ENCODE measurements around the gene CCDC38. TPM values are rescaled to one million over a fixed set of nuclear protein-coding genes. Genes with fewer than 3 reads are reported as not detected.

The CCDC38 gene
- total RNA-seq, 3 donors from 2014 or later, result not detected

DNA sequence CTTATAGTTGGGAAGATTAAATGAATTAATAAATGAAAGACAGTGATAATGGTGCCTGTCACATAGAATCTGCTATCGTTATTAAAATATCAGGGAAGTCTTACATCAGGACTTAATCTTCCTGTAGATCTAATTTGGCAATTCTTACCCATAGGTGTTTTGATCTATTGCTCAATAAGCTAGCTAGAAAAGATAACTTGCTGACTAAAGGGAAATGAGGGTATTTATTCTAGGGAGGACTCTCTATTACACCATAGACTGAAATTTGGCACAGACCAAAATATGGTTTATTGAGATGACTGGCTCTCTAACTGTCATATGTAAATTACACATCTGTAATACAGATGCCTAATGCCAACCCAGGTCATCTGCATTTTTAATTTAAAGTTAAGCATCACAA, 42.3 kb upstream of the CCDC38 start:
- Histone ChIP-seq H3K9me3 (no peaks in the 10 kb centered on the region), H3K36me3 (ENCODE audit: low read depth) (no peaks in the 10 kb centered on the region), H3K4me3 (no peak overlapping the region), H3K4me1 (ENCODE audit: low read depth) (no peaks in the 10 kb centered on the region)
- TF ChIP-seq, protein P1, sequence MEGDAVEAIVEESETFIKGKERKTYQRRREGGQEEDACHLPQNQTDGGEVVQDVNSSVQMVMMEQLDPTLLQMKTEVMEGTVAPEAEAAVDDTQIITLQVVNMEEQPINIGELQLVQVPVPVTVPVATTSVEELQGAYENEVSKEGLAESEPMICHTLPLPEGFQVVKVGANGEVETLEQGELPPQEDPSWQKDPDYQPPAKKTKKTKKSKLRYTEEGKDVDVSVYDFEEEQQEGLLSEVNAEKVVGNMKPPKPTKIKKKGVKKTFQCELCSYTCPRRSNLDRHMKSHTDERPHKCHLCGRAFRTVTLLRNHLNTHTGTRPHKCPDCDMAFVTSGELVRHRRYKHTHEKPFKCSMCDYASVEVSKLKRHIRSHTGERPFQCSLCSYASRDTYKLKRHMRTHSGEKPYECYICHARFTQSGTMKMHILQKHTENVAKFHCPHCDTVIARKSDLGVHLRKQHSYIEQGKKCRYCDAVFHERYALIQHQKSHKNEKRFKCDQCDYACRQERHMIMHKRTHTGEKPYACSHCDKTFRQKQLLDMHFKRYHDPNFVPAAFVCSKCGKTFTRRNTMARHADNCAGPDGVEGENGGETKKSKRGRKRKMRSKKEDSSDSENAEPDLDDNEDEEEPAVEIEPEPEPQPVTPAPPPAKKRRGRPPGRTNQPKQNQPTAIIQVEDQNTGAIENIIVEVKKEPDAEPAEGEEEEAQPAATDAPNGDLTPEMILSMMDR (IDR thresholded peaks at IDR 0.05), result no peak
- intact Hi-C loops (cut with DNase I, micrococcal nuclease), result no loop called here
- DNase-seq, result no peak
- no peak for ATAC-seq

DNA sequence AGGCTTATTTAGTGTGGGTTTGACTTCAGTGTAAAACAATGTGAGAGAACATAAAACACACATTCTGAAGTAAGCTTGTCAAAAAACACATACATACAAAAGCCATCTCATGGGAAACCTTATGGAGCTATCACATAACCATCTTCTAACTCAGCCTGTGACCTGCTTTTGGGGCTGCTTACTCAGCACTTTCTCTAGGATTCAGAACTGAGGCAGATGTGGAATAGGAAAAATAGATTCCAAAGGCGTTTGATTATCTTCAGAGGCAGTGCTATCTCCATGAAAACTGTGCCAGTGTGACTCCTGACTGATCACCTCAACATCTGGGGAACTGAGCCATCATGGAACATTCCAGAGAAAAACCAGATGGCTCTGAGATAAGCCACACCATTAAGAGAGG, 40.2 kb upstream of the CCDC38 start:
- Histone ChIP-seq H3K36me3 (ENCODE audit: low read depth) (no peaks in the 10 kb centered on the region), H3K4me1 (ENCODE audit: low read depth) (no peaks in the 10 kb centered on the region), H3K4me3 (no peak overlapping the region), H3K9me3 (no peaks in the 10 kb centered on the region)
- intact Hi-C loops (cut with DNase I, micrococcal nuclease), result no loop called here
- DNase-seq, result no peak
- no peak for ATAC-seq
- TF ChIP-seq, protein P1 (IDR thresholded peaks at IDR 0.05), result no peak

DNA sequence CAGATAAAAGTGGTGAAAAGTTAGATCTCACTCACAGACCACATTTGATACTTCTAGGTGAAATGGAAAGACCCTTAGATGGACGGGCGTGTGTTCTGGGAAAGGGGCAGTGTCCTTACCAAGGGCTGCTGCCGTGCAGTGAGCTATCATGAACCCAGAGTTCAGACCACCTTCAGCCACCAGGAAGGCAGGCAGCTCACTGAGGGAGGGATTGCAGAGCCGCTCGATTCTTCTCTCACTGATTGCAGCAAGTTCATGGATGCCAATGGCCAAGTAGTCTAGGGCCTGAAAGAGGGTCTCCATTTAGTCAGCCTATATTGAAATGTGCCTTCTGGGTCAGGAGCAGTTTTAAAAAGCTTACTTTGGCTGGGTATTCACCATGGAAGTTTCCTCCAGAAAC, 38.0 kb upstream of the CCDC38 start:
- H3K36me3 ChIP-seq (ENCODE audit: low read depth), result no peaks in the 10 kb centered on the region
- TF ChIP-seq, protein P1 (IDR thresholded peaks at IDR 0.05), result no peak
- intact Hi-C loops (cut with DNase I, micrococcal nuclease), result no loop called here
- no peak overlapping the region for H3K4me3 ChIP-seq
- DNase-seq (no peak), ATAC-seq (no peak)
- no peaks in the 10 kb centered on the region for H3K4me1 ChIP-seq (ENCODE audit: low read depth)
- no peaks in the 10 kb centered on the region for H3K9me3 ChIP-seq

DNA sequence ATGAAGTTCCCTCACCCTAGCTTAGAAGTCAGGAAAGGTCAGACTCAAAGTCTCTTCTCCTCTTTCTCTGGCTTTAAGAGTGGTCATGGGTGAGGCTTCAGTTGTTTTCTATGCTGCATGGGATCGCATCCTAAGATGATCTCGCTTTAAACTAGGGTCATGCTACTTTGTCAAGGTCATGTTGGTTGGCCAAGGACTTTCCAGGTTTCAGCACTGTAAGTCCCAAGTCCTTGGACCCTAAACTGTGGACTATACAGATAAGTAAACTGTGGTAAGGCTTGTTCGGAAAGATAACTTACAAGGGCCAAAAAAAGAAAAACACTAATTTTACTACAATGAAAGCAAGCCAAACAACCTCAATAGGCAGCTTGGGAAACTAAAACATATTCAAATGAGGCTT, 36.4 kb upstream of the CCDC38 start:
- Histone ChIP-seq H3K4me3 (no peak overlapping the region), H3K9me3 (no peaks in the 10 kb centered on the region), H3K4me1 (ENCODE audit: low read depth) (no peaks in the 10 kb centered on the region), H3K36me3 (ENCODE audit: low read depth) (no peaks in the 10 kb centered on the region)
- DNase-seq, result no peak
- intact Hi-C loops (cut with DNase I, micrococcal nuclease), result no loop called here
- TF ChIP-seq, protein P1 (IDR thresholded peaks at IDR 0.05), result no peak
- ATAC-seq, result no peak

- no peaks in the 10 kb centered on the region for H3K9me3 ChIP-seq
- H3K4me3 ChIP-seq, result no peak overlapping the region
- no peaks in the 10 kb centered on the region for H3K4me1 ChIP-seq (ENCODE audit: low read depth)
- DNase-seq, result no peak
- no peak for ATAC-seq
- no peaks in the 10 kb centered on the region for H3K36me3 ChIP-seq (ENCODE audit: low read depth)
- TF ChIP-seq, protein P1 (IDR thresholded peaks at IDR 0.05), result no peak
- intact Hi-C loops (cut with DNase I, micrococcal nuclease), result no loop called here
Measured at GRCh38 chr12:95978351-95978750, 35.9 kb upstream of the CCDC38 start.

DNA sequence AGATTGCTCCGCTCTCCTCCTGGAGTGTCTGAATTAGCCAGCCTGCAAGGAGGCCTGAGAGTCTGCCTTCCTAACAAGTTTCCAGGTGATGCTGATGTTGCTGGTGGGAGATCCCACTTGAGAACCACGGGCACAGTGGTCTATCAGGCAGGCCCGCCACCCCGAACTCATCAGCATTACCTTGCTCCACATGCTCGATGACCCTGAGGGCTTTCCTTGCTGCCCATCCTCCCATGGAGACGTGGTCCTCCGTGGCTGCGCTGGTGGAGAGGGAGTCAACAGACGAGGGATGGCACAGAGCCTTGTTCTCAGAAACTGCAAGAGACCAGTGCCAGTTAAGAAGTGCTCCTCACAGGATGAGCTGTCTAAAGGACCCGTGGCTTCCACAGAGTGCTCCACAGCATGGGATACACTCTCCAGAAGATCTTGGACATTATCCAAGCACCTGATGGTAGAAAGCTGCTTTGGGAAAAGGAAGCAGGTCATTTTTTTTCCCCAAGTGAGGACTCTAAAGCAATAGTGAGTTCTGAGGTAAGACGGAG, 35.4 kb upstream of the CCDC38 start:
- H3K4me1 ChIP-seq (ENCODE audit: low read depth), result no peaks in the 10 kb centered on the region
- H3K4me3 ChIP-seq, result no peak overlapping the region
- DNase-seq (no peak), ATAC-seq (no peak)
- intact Hi-C loops (cut with DNase I, micrococcal nuclease), result no loop called here
- H3K9me3 ChIP-seq, result no peaks in the 10 kb centered on the region
- H3K36me3 ChIP-seq (ENCODE audit: low read depth), result no peaks in the 10 kb centered on the region
- TF ChIP-seq, protein P1 (IDR thresholded peaks at IDR 0.05), result no peak

All from mucosa of descending colon (tissue), 3 donors.